H9 (cell line): ENCODE measurements around the gene KANK2. TPM values are rescaled to one million over a fixed set of nuclear protein-coding genes. Genes with fewer than 3 reads are reported as not detected.
"Not testable (repeated sequence)": the region's sequence is repeated elsewhere in the genome, so short reads cannot be mapped to it uniquely, and the experiment has no call there.

Source experiments
- DNase-seq: peaks from one replicate; pipeline ENCODE4 v3.0.0-alpha.2; 2017
- H2AFZ ChIP-seq: one replicate; pipeline ENCODE4 v1.6.1; 2013; ENCODE audit warnings: mild to moderate bottlenecking, low read length, control low read depth, moderate library complexity
- H2AK5ac ChIP-seq: 2 replicates; pipeline ENCODE4 v1.6.1; 2013; ENCODE audit warnings: low read length, control low read depth, mixed read lengths; ENCODE audit not compliant: insufficient read length
- H2BK120ac ChIP-seq: one replicate; pipeline ENCODE4 v1.6.1; 2013; ENCODE audit warnings: low read depth, mild to moderate bottlenecking, low read length, control low read depth, inconsistent platforms; ENCODE audit not compliant: poor library complexity, severe bottlenecking
- H2BK12ac ChIP-seq: 2 replicates; pipeline ENCODE4 v1.6.1; 2013; ENCODE audit warnings: low read length, control low read depth, mixed read lengths, low read depth; ENCODE audit not compliant: insufficient read length
- H2BK15ac ChIP-seq: 2 replicates; pipeline ENCODE4 v1.6.1; 2013; ENCODE audit warnings: low read depth, low read length, control low read depth
- H2BK20ac ChIP-seq: one replicate; pipeline ENCODE4 v1.6.1; 2013; ENCODE audit warnings: low read depth, mild to moderate bottlenecking, low read length, control low read depth, inconsistent platforms; ENCODE audit not compliant: poor library complexity, severe bottlenecking
- H2BK5ac ChIP-seq: 2 replicates; pipeline ENCODE4 v1.6.1; 2013; ENCODE audit warnings: low read length, control low read depth, mixed read lengths; ENCODE audit not compliant: insufficient read length
- H3K14ac ChIP-seq: 2 replicates; pipeline ENCODE4 v1.6.1; 2013; ENCODE audit warnings: low read length, control low read depth; ENCODE audit not compliant: insufficient read depth
- H3K18ac ChIP-seq: 2 replicates; pipeline ENCODE4 v1.6.1; 2013; ENCODE audit warnings: low read depth, mild to moderate bottlenecking, mixed read lengths, low read length, control low read depth; ENCODE audit not compliant: insufficient read length
- H3K23ac ChIP-seq: 2 replicates; pipeline ENCODE4 v1.6.1; 2013; ENCODE audit warnings: low read length, control low read depth, mixed read lengths, low read depth; ENCODE audit not compliant: insufficient read length
- H3K23me2 ChIP-seq: 2 replicates; pipeline ENCODE4 v1.6.1; 2013; ENCODE audit warnings: low read depth, mild to moderate bottlenecking, mixed read lengths, low read length, control low read depth; ENCODE audit not compliant: insufficient read length, poor library complexity, severe bottlenecking
- H3K27ac ChIP-seq: 2 replicates; pipeline ENCODE4 v1.5.1; 2013; ENCODE audit warnings: low read length, control low read depth, mixed read lengths, low read depth; ENCODE audit not compliant: insufficient read length
- H3K27me3 ChIP-seq: 2 replicates; pipeline ENCODE4 v1.6.1; 2013; ENCODE audit warnings: low read length, control low read depth, inconsistent platforms; ENCODE audit not compliant: insufficient read depth
- H3K4ac ChIP-seq: 2 replicates; pipeline ENCODE4 v1.6.1; 2013; ENCODE audit warnings: low read depth, mild to moderate bottlenecking, control low read depth, inconsistent platforms, low read length, moderate library complexity
- H3K4me1 ChIP-seq: 2 replicates; pipeline ENCODE4 v1.6.1; 2013; ENCODE audit warnings: low read length, control low read depth, inconsistent platforms; ENCODE audit not compliant: insufficient read depth
- H3K4me2 ChIP-seq: 2 replicates; pipeline ENCODE4 v1.6.1; 2013; ENCODE audit warnings: low read length, control low read depth, mixed read lengths; ENCODE audit not compliant: insufficient read length, insufficient read depth
- H3K56ac ChIP-seq: 2 replicates; pipeline ENCODE4 v1.6.1; 2013; ENCODE audit warnings: low read depth, mild to moderate bottlenecking, mixed read lengths, low read length, control low read depth; ENCODE audit not compliant: insufficient read length
- H3K79me1 ChIP-seq: 2 replicates; pipeline ENCODE4 v1.6.1; 2013; ENCODE audit warnings: low read depth, mild to moderate bottlenecking, moderate library complexity, low read length, control low read depth, inconsistent platforms; ENCODE audit not compliant: insufficient read depth, poor library complexity, severe bottlenecking
- H3K79me2 ChIP-seq: 2 replicates; pipeline ENCODE4 v1.6.1; 2013; ENCODE audit warnings: low read length, control low read depth, inconsistent platforms; ENCODE audit not compliant: insufficient read depth
- H3K9ac ChIP-seq: 2 replicates; pipeline ENCODE4 v1.6.1; 2013; ENCODE audit warnings: low read length, control low read depth, mixed read lengths; ENCODE audit not compliant: insufficient read length; ENCODE audit errors: extremely low read depth
- H3K9me3 ChIP-seq: one replicate; pipeline ENCODE4 v1.6.1; 2013; ENCODE audit warnings: low read depth, low read length, inconsistent platforms; ENCODE audit not compliant: control insufficient read depth
- H3T11ph ChIP-seq: one replicate; pipeline ENCODE4 v1.6.1; 2013; ENCODE audit warnings: mild to moderate bottlenecking, low read length, control low read depth, inconsistent platforms
- H4K20me1 ChIP-seq: one replicate; pipeline ENCODE4 v1.6.1; 2013; ENCODE audit not compliant: control insufficient read depth, insufficient read length, insufficient read depth
- H4K5ac ChIP-seq: 2 replicates; pipeline ENCODE4 v1.6.1; 2013; ENCODE audit warnings: low read depth, mild to moderate bottlenecking, mixed read lengths, low read length, control low read depth; ENCODE audit not compliant: insufficient read length
- H4K8ac ChIP-seq: replicated peaks from 2 replicates; pipeline ENCODE4 v1.6.1; 2013; ENCODE audit warnings: low read length, control low read depth, mixed read lengths, low read depth; ENCODE audit not compliant: insufficient read length
- H4K91ac ChIP-seq: 2 replicates; pipeline ENCODE4 v1.6.1; 2013; ENCODE audit warnings: low read depth, mild to moderate bottlenecking, moderate library complexity, mixed read lengths, low read length, control low read depth; ENCODE audit not compliant: insufficient read length
- H3K27ac Mint-ChIP-seq, 3 experiments: 2 replicates in 2 of 3; 3 replicates in 1 of 3; pipeline ENCODE4 v1.8.0; 2020 to 2021; ENCODE audit warnings: mixed read lengths in 3 of 3, mild to moderate bottlenecking in 1 of 3, moderate library complexity in 1 of 3
- H3K27me3 Mint-ChIP-seq: 2 replicates; pipeline ENCODE4 v1.8.0; 2021; ENCODE audit warnings: low read depth, mild to moderate bottlenecking, moderate library complexity, mixed read lengths
- H3K36me3 Mint-ChIP-seq, 3 experiments: 2 replicates in 2 of 3; 3 replicates in 1 of 3; pipeline ENCODE4 v1.8.0; 2020 to 2021; ENCODE audit warnings: low read depth in 3 of 3, mixed read lengths in 3 of 3; ENCODE audit not compliant: insufficient read depth in 1 of 3
- H3K4me1 Mint-ChIP-seq, 2 experiments: 2 replicates each; pipeline ENCODE4 v1.8.0; 2020; ENCODE audit warnings: mixed read lengths in 2 of 2
- H3K4me3 Mint-ChIP-seq, 2 experiments: 2 replicates in 1 of 2; 3 replicates in 1 of 2; pipeline ENCODE4 v1.8.0; 2020 to 2021; ENCODE audit warnings: mild to moderate bottlenecking in 2 of 2, mixed read lengths in 2 of 2, moderate library complexity in 1 of 2
- H3K9me3 Mint-ChIP-seq, 2 experiments: 2 replicates in 1 of 2; 3 replicates in 1 of 2; pipeline ENCODE4 v1.8.0; 2020; ENCODE audit warnings: mild to moderate bottlenecking in 2 of 2, mixed read lengths in 2 of 2, moderate library complexity in 1 of 2
- WGBS: extraction: QIAGEN DNeasy Blood & Tissue Kit; methylation state at CpG from one replicate; pipeline ENCODE4 v1.1.7; 2013; ENCODE audit warnings: missing lambda C conversion rate, low lambda C conversion rate, mixed read lengths; ENCODE audit not compliant: insufficient read length; ENCODE audit errors: extremely low coverage; 5-methylcytosine and 5-hydroxymethylcytosine counted together
- total RNA-seq: library from RNA; stranded (reverse); gene quantifications from 2 replicates; pipeline ENCODE4 v1.2.1, GENCODE V29; 2021
- TF ChIP-seq, protein P1 (sequence below): fragments of 200-600 bp; sonication (generic); conservative IDR thresholded peaks from 3 replicates; pipeline ENCODE4 v1.8.0; 2021; ENCODE audit warnings: antibody characterized with exemption, mild to moderate bottlenecking

KANK2 gene
- total RNA-seq, 1 experiment from 2014 or later: 42.0 TPM

DNA sequence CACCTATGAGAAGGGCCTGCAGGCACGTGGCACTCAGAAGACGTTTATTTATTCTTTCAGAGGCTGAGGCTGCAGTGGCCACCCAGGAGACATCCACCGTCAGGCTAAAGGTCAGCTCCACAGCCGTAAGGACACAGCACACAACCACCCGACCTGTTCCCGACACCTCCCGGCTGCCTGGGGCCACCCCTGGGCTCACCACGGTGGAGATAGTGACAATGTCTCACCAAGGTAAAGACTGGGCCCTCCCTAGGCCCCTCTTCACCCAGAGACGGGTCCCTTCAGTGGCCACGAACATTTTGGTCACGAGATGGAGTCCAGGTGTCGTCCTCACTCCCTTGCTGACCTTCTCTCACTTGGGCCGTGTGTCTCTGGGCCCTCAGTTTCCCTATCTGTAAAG lies 74.2 kb downstream of the KANK2 start:
- no peak overlapping the region for H2AFZ ChIP-seq
- Mint-ChIP-seq H3K36me3 (peaks cover 53 to 88% (median 71%) of the 10 kb centered on the region in 3 experiments; a peak in 6 of 7 replicates), H3K4me3 (no peak overlapping the region), H3K27me3 (no peaks in the 10 kb centered on the region; the same call in 1 of the 2 replicates), H3K9me3 (no peaks in the 10 kb centered on the region), H3K27ac (peak overlapping the region in 1 of 3 experiments; percentile 22; a peak in 1 of 7 replicates), H3K4me1 (no peaks in the 10 kb centered on the region)
- no peak overlapping the region for H3K4ac ChIP-seq
- H3K9ac ChIP-seq: no peak overlapping the region
- no CpG with 5 or more reads among the region's 13 CpGs for WGBS
- H3K4me1 ChIP-seq: no peaks in the 10 kb centered on the region
- no peak overlapping the region for H3K27ac ChIP-seq
- H2BK15ac ChIP-seq: no peak overlapping the region; the same call in 1 of the 2 replicates
- no peak overlapping the region for H3T11ph ChIP-seq
- TF ChIP-seq, protein P1, sequence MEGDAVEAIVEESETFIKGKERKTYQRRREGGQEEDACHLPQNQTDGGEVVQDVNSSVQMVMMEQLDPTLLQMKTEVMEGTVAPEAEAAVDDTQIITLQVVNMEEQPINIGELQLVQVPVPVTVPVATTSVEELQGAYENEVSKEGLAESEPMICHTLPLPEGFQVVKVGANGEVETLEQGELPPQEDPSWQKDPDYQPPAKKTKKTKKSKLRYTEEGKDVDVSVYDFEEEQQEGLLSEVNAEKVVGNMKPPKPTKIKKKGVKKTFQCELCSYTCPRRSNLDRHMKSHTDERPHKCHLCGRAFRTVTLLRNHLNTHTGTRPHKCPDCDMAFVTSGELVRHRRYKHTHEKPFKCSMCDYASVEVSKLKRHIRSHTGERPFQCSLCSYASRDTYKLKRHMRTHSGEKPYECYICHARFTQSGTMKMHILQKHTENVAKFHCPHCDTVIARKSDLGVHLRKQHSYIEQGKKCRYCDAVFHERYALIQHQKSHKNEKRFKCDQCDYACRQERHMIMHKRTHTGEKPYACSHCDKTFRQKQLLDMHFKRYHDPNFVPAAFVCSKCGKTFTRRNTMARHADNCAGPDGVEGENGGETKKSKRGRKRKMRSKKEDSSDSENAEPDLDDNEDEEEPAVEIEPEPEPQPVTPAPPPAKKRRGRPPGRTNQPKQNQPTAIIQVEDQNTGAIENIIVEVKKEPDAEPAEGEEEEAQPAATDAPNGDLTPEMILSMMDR: no peak
- H3K79me2 ChIP-seq: no peaks in the 10 kb centered on the region
- H2BK20ac ChIP-seq: no peak overlapping the region
- H3K23ac ChIP-seq: no peak overlapping the region
- no peak overlapping the region for H3K56ac ChIP-seq
- no peak overlapping the region for H3K14ac ChIP-seq
- H2AK5ac ChIP-seq: no peak overlapping the region
- H4K20me1 ChIP-seq: no peaks in the 10 kb centered on the region
- no peak overlapping the region for H4K5ac ChIP-seq
- H2BK5ac ChIP-seq: no peak overlapping the region
- H3K27me3 ChIP-seq: no peaks in the 10 kb centered on the region
- no peaks in the 10 kb centered on the region for H3K23me2 ChIP-seq
- no peak overlapping the region for H4K8ac ChIP-seq
- no peak overlapping the region for H2BK12ac ChIP-seq
- no peaks in the 10 kb centered on the region for H3K9me3 ChIP-seq
- H3K79me1 ChIP-seq: peaks cover 3% of the 10 kb centered on the region
- H3K4me2 ChIP-seq: no peak overlapping the region
- DNase-seq: no peak
- no peak overlapping the region for H2BK120ac ChIP-seq
- H4K91ac ChIP-seq: no peak overlapping the region
- no peak overlapping the region for H3K18ac ChIP-seq

DNA sequence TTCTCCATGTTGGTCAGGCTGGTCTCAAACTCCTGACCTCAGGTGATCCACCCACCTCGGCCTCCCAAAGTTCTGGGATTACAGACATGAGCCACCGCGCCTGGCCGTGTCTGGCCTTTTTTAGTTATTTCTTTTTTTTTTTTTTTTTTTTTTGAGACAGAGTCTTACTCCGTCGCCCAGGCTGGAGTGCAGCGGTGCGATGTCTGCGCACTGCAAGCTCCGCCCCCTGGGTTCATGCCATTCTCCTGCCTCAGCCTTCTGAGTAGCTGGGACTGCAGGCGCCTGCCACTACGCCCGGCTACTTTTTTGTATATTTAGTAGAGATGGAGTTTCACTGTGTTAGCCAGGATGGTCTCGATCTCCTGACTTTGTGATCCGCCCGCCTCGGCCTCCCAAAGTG lies 75.4 kb downstream of the KANK2 start:
- not testable (repeated sequence) for H3K23me2 ChIP-seq
- no CpG with 5 or more reads among the region's 17 CpGs for WGBS

More for the DNA sequence above, 75.4 kb downstream of the KANK2 start:
- not testable (repeated sequence) for H3K4ac ChIP-seq, H2BK5ac ChIP-seq, H2BK12ac ChIP-seq, H2BK120ac ChIP-seq, H3K27me3 ChIP-seq, H2AK5ac ChIP-seq, H3K56ac ChIP-seq, H2AFZ ChIP-seq, H2BK15ac ChIP-seq, DNase-seq, H2BK20ac ChIP-seq, H3K18ac ChIP-seq, H4K20me1 ChIP-seq, H3K79me2 ChIP-seq, H3K4me3 Mint-ChIP-seq, H3K27ac Mint-ChIP-seq, H3K4me1 Mint-ChIP-seq, H4K5ac ChIP-seq, H3K23ac ChIP-seq, H3K4me1 ChIP-seq, H4K91ac ChIP-seq, H3T11ph ChIP-seq, H3K14ac ChIP-seq, H4K8ac ChIP-seq, H3K4me2 ChIP-seq, H3K79me1 ChIP-seq, H3K27me3 Mint-ChIP-seq, H3K9me3 Mint-ChIP-seq, H3K27ac ChIP-seq, H3K9me3 ChIP-seq, H3K9ac ChIP-seq
- peaks cover 54 to 89% (median 73%) of the 10 kb centered on the region in 3 experiments; a peak in 6 of 7 replicates for H3K36me3 Mint-ChIP-seq
